AG10803 (cell line): ENCODE results near the gene ABHD6.
"Not testable (repeated sequence)": the region's sequence is repeated elsewhere in the genome, so short reads cannot be mapped to it uniquely, and the experiment has no call there.

Experiments
- DNase-seq: peaks from one replicate; pipeline ENCODE4 v3.0.0; 2010; ENCODE audit warnings: low read depth
- H3K4me3 ChIP-seq: 2 replicates; pipeline ENCODE4 v1.5.1; 2011; ENCODE audit warnings: mild to moderate bottlenecking, low read length, control low read depth
- TF ChIP-seq, protein P1 (sequence below): conservative IDR thresholded peaks from 2 replicates; pipeline ENCODE4 v1.5.1; 2011; ENCODE audit warnings: mild to moderate bottlenecking, low read length, control low read depth, inconsistent platforms

Gene ABHD6

DNA sequence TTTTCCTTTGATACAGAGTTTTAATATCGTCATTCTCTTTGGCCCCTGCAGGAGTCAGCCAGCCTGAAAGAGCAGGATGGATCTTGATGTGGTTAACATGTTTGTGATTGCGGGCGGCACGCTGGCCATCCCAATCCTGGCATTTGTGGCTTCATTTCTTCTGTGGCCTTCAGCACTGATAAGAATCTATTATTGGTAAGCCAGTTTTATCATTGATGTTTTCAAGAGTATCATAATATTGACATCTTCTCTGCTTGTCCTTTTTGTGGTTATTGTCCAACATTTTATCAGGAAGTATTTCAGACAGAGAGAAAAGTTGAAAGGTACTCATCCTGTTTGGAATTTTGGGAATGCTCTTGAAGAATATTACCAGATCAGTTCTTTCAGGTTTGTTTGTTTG is 18.9 kb downstream of the ABHD6 start:
- H3K4me3 ChIP-seq, result no peak overlapping the region
- DNase-seq, result no peak
- TF ChIP-seq, protein P1, sequence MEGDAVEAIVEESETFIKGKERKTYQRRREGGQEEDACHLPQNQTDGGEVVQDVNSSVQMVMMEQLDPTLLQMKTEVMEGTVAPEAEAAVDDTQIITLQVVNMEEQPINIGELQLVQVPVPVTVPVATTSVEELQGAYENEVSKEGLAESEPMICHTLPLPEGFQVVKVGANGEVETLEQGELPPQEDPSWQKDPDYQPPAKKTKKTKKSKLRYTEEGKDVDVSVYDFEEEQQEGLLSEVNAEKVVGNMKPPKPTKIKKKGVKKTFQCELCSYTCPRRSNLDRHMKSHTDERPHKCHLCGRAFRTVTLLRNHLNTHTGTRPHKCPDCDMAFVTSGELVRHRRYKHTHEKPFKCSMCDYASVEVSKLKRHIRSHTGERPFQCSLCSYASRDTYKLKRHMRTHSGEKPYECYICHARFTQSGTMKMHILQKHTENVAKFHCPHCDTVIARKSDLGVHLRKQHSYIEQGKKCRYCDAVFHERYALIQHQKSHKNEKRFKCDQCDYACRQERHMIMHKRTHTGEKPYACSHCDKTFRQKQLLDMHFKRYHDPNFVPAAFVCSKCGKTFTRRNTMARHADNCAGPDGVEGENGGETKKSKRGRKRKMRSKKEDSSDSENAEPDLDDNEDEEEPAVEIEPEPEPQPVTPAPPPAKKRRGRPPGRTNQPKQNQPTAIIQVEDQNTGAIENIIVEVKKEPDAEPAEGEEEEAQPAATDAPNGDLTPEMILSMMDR, result no peak

DNA sequence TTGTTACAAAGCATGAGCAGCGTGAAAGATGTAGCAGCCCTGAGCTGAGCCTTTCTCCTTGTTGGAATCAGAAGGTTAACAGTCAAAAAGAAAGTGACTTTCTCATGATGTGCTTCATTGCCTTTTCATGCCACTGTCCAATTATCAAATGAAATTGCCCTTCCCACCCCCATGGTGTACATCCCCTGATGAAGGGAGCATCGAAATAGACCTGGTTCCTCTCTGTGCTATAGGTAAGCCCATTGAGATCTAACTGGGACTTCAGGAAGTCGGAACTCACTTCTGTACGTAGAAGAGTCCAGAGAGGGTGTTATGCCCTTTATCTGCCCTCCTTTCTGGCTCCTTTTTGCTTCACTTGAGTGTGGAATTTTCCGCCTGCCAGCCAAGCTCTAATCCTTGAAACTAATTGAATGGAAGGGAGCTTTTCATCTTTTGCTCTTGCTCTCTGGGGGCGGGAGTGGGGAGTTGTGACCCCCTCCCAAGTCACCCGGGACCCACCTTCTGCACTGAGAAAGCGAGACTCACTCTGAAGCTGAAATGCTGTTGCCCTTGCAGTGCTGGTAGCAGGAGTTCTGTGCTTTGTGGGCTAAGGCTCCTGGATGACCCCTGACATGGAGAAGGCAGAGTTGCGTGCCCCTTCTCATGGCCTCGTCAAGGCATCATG is 20.9 kb downstream of the ABHD6 start:
- TF ChIP-seq, protein P1, result no peak
- no peak for DNase-seq
- H3K4me3 ChIP-seq, result no peak overlapping the region

DNA sequence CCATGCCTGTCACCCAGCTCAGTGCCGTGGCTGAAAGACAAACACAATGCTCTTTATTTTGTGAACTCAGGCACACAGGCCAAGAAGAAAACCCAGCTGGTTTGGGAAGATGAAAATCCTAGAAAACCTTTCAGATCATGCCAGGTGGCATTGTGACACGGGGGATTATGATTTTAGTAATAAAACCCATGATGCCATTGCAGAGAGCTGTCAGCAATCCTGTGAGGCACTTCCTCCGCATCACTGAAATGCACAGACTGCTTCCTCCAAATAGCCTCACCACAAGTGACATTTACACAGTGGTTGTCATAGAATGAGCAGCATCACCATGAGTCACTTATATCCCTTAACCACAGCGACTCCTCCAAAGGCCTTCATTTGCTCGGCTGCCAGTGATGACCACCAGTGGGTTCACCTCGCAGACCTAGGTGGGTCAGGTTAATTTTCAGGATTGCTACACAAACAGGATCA is 22.7 kb downstream of the ABHD6 start:
- TF ChIP-seq, protein P1, result no peak
- no peak overlapping the region for H3K4me3 ChIP-seq
- peak; percentile 79 for DNase-seq

DNA sequence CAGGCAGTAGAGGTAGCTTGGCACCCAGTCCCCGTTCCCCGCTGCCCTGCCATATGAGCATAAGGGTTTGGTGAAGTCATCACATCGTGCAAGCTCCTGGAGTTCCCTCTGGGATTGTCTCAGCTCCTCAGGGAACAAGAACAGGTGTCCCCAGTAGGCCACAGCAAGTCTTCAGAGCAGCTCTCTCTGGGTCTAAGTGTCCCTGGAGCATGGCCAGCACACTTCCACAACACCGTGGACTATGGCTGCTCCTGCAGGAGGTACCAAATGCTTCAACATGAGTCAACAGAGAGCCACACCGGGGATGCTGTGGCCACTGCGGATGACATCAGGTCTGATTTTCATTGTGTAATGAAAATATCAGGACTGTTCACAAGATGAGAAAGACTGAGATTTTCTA is 23.1 kb downstream of the ABHD6 start:
- peak; percentile 33 for DNase-seq
- TF ChIP-seq, protein P1, result no peak
- H3K4me3 ChIP-seq, result no peak overlapping the region

DNA sequence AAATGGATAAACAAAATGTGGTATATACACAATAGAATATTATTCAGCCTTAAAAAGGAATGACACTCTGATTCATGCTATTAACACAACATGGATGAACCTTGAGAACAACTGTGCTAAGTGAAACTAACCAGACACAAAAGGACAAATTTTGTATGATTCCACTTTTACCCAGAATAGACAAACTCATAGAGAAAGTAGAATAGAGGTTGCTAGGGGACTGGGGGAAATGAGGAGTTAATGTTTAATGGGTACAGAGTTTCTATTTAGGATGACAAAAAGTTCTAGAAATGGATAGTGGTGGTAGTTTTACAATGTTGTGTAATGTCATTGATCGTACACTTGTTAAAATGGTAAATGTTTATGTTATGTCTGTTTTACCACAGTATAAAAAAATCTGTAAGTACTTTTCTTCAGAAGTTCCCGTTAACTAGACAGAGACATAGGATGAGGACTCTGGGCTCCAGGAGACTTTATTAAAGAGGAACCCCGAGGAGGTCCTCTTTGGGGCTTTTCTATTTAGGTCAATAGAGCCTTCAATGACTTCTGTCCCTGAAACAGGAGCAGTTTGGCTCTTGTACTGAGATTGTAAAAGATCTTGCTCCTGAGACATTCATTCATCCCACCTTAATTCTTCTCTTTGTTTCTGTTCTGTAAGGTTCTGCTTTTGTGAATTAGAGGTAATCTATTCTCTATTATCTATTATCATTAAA is 24.5 kb downstream of the ABHD6 start:
- TF ChIP-seq, protein P1, result no peak
- no peak overlapping the region for H3K4me3 ChIP-seq

DNA sequence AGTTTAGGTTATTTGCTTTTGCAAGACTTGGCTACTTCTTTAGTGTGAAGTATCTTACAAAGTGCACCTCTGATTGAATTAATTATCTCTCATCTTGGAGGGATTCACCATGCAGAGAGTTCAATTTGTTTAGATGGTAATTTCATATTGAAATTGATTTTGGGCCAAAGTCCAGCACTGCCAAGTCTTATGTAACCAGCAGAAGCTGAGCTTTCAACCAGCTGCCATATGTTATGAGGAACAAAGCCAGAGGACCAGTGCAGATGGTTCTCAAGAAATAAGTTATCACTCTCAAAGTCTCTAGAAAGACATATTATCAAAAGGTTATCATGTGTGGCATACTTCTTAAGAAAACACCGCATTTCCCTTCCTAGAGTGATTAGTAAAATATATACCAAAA is 29.0 kb downstream of the ABHD6 start:
- TF ChIP-seq, protein P1, result no peak
- peak; percentile 54 for DNase-seq
- H3K4me3 ChIP-seq, result no peak overlapping the region

More for the DNA sequence above, 24.5 kb downstream of the ABHD6 start:
- no peak for DNase-seq

DNA sequence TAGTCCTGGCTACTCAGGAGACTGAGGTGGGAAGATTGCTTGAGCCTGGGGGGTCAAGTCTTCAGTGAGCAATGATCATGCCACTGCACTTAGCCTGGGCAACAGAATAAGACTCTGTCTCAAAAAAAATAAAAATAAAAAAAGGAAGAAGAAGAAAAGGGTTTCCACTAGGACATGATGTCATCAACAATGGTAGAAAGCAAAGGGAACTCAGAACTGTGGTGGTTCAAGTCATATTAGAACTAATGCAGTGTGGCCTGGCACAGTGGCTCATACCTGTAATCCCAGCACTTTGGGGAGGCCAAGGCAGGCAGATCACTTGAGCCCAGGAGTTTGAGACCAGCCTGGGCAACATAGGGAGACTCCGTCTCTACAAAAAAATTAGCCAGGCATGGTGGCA is 30.0 kb downstream of the ABHD6 start:
- DNase-seq, result not testable (repeated sequence)

More for the DNA sequence above, 30.0 kb downstream of the ABHD6 start:
- H3K4me3 ChIP-seq, result not testable (repeated sequence)
